HG02970 (cell line): ENCODE results near the gene E2F1.
"Not testable (repeated sequence)": the region's sequence is repeated elsewhere in the genome, so short reads cannot be mapped to it uniquely, and the experiment has no call there.

Experiments
- ATAC-seq: cut with Tn5 transposase; IDR thresholded peaks from one replicate; pipeline ENCODE4 v1.9.1; 2021; ENCODE audit warnings: mild to moderate bottlenecking, moderate library complexity, moderate number of reproducible peaks; ENCODE audit not compliant: unreplicated experiment, low FRiP score

Gene E2F1

DNA sequence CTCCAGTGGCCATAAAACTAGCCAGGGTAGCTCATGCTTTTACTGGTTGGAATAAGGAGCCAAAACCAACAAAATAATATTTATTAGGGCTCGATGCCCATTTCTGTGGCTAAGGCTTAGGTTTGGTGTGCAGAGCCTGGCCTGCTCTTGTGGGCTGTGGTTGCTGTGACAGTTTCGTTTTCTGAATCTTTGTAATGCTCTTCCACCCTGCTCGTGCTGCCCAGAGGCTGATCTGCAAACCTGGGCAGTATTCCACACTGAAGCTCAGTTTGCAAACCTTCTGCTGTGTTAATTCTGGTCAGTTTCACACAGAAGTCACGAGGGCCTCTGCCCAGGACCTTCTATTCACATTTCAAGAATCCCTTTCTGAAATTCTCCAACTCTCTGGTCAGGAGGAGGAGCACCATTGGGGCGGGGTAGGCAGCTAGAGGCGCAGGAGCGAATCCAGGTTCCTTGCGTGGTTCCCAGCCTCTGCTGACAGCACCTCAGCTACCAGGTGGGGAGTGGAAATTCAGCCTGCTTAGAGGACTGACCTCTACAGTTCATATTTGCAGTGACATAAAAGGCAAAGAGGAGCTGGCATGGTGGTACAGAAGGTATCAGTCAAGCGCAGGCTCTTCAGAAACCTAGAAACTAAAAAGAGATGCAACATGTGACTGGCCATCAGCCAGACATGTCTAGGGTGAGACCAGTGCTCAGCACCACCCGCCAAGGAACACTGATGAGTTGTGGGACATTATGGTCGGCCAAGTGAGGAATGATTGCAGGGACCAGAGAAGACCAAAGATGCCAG, 38.4 kb downstream of the E2F1 start:
- no peak for ATAC-seq

DNA sequence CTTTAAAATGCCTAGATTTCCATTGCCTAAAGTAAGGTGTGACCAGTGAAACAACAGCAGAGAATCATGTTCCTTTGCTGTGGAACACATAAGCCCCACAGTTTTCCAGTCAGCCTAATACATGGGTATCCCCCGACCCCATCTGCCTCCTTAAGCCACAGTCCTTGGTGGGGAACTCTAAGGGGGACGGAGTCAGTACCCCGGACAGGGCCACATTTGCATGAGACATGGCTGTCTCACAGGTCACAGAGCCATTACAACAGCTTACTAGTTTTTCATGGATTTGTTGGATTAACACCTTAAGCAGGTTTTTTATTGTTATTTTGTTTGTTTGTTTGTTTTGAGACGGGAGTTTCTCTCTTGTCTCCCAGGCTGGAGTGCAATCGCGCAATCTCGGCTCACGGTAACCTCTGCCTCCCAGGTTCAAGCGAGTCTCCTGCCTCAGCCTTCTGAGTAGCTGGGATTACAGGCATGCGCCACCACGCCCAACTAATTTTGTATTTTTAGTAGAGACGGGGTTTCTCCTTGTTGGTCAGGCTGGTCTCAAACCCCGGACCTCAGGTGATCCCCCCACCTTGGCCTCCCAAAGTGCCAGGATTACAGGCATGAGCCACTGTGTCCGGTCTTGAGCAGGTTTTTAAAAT, 39.1 kb downstream of the E2F1 start:
- ATAC-seq, result not testable (repeated sequence)

GRCh38 chr20:33646191-33646590, 40.0 kb downstream of the E2F1 start:
- no peak for ATAC-seq

DNA sequence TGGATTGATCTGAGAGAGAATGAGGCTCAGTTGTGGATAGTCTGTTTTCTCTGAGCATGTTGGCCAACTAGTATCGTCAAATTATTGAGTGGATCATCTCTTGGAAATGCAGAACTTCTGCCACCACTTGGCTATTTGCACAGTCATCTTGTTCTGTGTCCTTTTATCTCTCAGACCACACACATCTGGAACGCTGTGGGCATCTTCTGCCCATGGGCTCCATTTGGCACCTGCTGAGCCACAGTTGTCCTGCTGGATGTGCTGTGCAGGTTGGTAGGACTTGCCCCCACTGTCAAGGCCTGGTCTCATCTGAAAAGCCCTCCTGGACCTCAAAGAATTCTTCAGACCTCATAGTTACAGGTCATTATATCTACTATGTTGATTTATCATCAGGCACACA, 40.8 kb downstream of the E2F1 start:
- no peak for ATAC-seq

- no peak for ATAC-seq
Measured at GRCh38 chr20:33645072-33645358, 41.2 kb downstream of the E2F1 start.

- ATAC-seq, result no peak
Measured at GRCh38 chr20:33644313-33645071, 41.7 kb downstream of the E2F1 start.

DNA sequence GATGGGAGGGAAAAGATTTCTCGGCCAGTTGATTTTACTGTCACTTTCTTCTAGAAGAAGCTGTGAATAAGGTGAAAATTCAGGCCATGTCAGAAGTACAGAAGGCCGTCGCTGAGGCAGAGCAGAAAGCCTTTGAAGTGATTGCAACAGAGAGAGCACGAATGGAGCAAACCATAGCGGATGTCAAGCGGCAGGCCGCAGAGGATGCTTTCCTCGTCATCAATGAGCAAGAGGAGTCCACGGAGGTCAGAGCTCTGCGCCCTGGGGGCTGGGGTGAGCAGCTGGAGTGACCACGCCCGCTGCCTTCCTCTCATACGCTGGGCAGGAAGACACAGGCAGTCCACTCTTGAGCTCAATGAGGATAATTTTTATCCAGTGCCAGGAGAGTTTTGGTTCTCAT, 45.9 kb downstream of the E2F1 start:
- ATAC-seq, result no peak

DNA sequence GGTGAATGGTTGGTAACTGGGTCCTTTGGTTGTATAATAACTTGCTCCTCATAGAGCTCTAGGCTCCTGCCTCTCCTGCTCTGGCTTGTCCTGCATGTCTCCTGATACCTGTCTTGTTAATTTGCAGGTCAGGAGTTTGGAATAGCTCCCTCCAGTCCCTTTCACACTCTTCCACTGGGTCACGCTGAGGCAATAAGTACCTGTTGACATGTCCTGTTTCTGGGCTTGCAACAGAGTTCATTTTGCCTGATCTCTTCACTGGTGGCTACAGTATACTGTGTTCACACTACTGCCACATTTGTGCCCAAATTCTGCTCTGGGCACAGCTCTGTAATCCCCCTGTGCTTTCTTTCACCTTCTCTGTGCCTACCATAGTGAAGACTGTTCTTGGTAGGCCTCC, 49.4 kb downstream of the E2F1 start:
- ATAC-seq, result no peak

DNA sequence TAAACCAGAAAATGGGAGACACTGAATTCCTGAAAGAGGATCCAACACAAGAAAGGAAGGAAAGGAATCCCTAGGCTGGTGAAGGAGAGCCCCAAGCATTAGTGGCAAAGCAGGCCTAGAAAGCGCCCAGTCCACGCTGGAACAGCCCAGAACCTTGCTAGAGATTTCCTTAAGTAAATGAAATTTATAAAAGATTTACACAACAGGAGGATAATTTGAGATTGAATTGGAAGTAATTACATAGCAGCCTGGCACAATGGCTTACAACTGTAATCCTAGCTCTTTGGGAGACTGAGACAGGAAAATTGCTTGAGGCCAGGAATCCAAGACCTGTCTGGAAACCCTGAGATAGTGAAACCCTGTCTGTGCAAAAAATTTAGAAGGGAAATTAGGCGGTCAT, 50.8 kb downstream of the E2F1 start:
- ATAC-seq, result no peak

DNA sequence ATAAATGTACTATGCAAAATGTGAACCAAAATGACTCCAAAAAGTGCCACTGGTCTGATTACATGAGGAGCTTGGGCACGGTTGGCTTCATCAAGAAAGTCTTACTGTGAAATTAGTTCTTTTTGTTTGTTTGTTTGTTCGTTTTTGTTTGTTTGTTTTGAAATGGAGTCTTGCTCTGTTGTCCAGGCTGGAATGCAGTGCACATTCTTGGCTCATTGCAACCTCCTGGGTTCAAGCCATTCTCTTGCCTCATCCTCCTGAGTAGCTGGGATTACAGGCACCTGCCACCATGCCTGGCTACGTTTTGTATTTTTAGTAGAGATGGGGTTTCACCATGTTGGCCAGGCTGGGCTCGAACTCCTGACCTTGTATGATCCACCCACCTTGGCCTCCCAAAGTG, 54.3 kb downstream of the E2F1 start:
- not testable (repeated sequence) for ATAC-seq

GRCh38 chr20:33630507-33630906, 55.7 kb downstream of the E2F1 start:
- no peak for ATAC-seq

DNA sequence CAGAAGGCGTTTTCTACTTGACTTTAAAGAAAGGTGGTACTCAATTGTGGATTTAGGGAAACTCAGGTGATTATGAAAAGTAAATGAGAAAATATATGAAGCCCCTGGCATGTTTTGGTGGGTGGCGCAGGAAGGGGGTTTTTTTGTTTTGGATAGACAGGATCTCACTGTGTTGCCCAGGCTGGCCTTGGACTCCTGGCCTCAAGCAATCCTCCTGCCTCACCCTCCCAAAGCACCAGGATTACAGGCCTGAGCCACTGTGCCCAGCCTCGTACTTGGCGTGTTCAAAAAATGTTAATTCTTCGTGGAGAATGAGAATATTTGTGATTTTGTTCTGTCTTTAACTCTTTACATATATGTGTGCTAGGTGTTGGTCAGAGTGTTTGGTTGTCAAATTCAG, 56.2 kb downstream of the E2F1 start:
- no peak for ATAC-seq

- no peak for ATAC-seq
Measured at GRCh38 chr20:33629533-33629932, 56.7 kb downstream of the E2F1 start.

DNA sequence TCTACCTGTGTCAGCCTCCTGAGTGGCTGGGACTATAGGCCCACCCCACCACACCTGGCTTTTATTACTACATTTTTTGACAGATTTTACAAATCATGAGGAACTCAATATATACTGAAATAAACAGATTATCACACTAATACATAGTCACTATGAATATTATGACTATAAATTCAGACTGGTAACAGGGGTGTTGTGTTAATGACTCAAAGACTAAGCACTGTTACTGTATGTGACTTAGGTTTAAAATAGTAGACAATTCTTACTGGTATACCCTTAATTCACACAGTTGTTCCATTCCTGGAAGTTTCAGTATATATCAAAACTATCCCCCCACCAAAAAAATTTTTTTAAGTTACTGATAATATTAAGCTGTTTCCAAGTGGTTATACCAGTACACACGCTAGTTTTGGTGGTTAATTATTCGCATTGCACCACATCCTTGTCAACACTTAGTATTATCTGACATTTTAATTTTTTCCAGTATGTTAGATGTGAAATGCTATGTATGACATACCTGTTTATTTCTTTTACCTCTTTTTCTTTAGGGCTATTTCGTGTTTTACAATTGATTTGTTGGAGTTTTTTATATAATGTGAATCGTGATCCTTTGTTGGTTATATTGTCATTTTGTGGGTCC, 58.5 kb downstream of the E2F1 start:
- no peak for ATAC-seq

- ATAC-seq, result no peak
Measured at GRCh38 chr20:33626190-33626589, 60.0 kb downstream of the E2F1 start.
